ENCODE measurements around the gene CNTFR.

GRCh38 chr9:34558364-34558763 is 31.2 kb downstream of the CNTFR start:
- TF ChIP-seq EZH2 (IDR thresholded peaks at IDR 0.05; ENCODE audit: insufficient read depth, poor library complexity, severe bottlenecking) (no peak), EZH2phosphoT487 (IDR thresholded peaks at IDR 0.05; ENCODE audit: insufficient read depth, low read depth) (no peak)
